ENCODE data around the gene SARDH.

- TF ChIP-seq CTCF (IDR thresholded peaks at IDR 0.05) (no peak), POLR2A (IDR thresholded peaks at IDR 0.05) (no peak), EP300 (IDR thresholded peaks at IDR 0.05) (no peak)
These were observed 30.9 kb downstream of the SARDH start for GRCh38 chr9:133707065-133707762.
